Activated T-cell treated with anti-CD3 and anti-CD28 coated beads, Interleukin-2, amount 50 U/mL, for 48 hours (primary cell): ENCODE data around the gene CSH2.
A peak's percentile ranks its signal among the peaks of the same experiment; 100 is the strongest.

ENCODE experiments used
- DNase-seq, 2 experiments: peaks; one replicate each; pipeline ENCODE4 v3.0.0-alpha.2; 2020

The CSH2 gene

GRCh38 chr17:63832455-63832854 lies 41.0 kb downstream of the CSH2 start:
- DNase-seq = peak in 1 of 2 experiments; percentile 29

- DNase-seq = no peak
These were observed 41.5 kb downstream of the CSH2 start for GRCh38 chr17:63832014-63832413.

- no peak for DNase-seq
These were observed 42.0 kb downstream of the CSH2 start for GRCh38 chr17:63831505-63831904.

- peak in 1 of 2 experiments; percentile 16 for DNase-seq
These were observed 42.5 kb downstream of the CSH2 start for GRCh38 chr17:63830904-63831491.

- no peak for DNase-seq
These were observed 43.2 kb downstream of the CSH2 start for GRCh38 chr17:63830278-63830677.

- DNase-seq = no peak
These were observed 44.5 kb downstream of the CSH2 start for GRCh38 chr17:63828936-63829335.

- DNase-seq = peak in 1 of 2 experiments; percentile 26
These were observed 45.7 kb downstream of the CSH2 start for GRCh38 chr17:63827801-63828221.

- peak; percentile 95 to 96 for DNase-seq
These were observed 46.3 kb downstream of the CSH2 start, which contains the start of the genes FTSJ3 and PSMC5 for GRCh38 chr17:63827002-63827800. TSS of gene FTSJ3 (minus strand) at chr17:63827663. CDS start at chr17:63826902, 761 bp downstream. TSS of gene PSMC5 (plus strand) at chr17:63827431. CDS start at chr17:63827491, 60 bp downstream.

- peak in 1 of 2 experiments; percentile 28 for DNase-seq
These were observed 46.9 kb downstream of the CSH2 start for GRCh38 chr17:63826468-63827001.

GRCh38 chr17:63824362-63824761 lies 49.1 kb downstream of the CSH2 start:
- no peak for DNase-seq

- no peak for DNase-seq
These were observed 49.7 kb downstream of the CSH2 start for GRCh38 chr17:63823659-63824331.

GRCh38 chr17:63822537-63822936 lies 50.9 kb downstream of the CSH2 start:
- no peak for DNase-seq
